HG03135 (cell line): ENCODE data around the gene SIRT7.

Source experiments
- ATAC-seq: cut with Tn5 transposase; IDR thresholded peaks from one replicate; pipeline ENCODE4 v1.9.1; 2021; ENCODE audit warnings: mild to moderate bottlenecking, moderate library complexity; ENCODE audit not compliant: unreplicated experiment

Gene SIRT7

GRCh38 chr17:81933178-81933699 lies 15.3 kb upstream of the SIRT7 start:
- ATAC-seq: no peak

- no peak for ATAC-seq
These were observed 14.5 kb upstream of the SIRT7 start for GRCh38 chr17:81932333-81932983.

- ATAC-seq: no peak
These were observed 13.8 kb upstream of the SIRT7 start for GRCh38 chr17:81931557-81932332.

GRCh38 chr17:81931189-81931556 lies 13.2 kb upstream of the SIRT7 start:
- no peak for ATAC-seq

GRCh38 chr17:81930142-81931125 lies 12.5 kb upstream of the SIRT7 start:
- ATAC-seq: no peak

GRCh38 chr17:81929253-81930141 lies 11.5 kb upstream of the SIRT7 start:
- no peak for ATAC-seq

GRCh38 chr17:81928544-81929252 lies 10.7 kb upstream of the SIRT7 start:
- ATAC-seq: no peak

GRCh38 chr17:81927653-81928543 lies 9.9 kb upstream of the SIRT7 start, which contains the start of gene MAFG:
TSS of gene MAFG (minus strand) at chr17:81927735. CDS start at chr17:81923185, 4,550 bp downstream.
- ATAC-seq: peak; percentile 64

- no peak for ATAC-seq
These were observed 9.2 kb upstream of the SIRT7 start for GRCh38 chr17:81927152-81927652.

GRCh38 chr17:81926451-81927151 lies 8.6 kb upstream of the SIRT7 start:
- ATAC-seq: peak; percentile 27

GRCh38 chr17:81925860-81926450 lies 8.0 kb upstream of the SIRT7 start:
- ATAC-seq: no peak

- no peak for ATAC-seq
These were observed 6.9 kb upstream of the SIRT7 start for GRCh38 chr17:81924557-81925532.

- ATAC-seq: no peak
These were observed 5.6 kb upstream of the SIRT7 start for GRCh38 chr17:81923302-81924260.

- ATAC-seq: no peak
These were observed 4.8 kb upstream of the SIRT7 start for GRCh38 chr17:81922566-81923301.
